Measurements from ENCODE around the gene SENP5.

Gene SENP5

GRCh38 chr3:196962930-196963630 is 95.4 kb downstream of the SENP5 start:
- intact Hi-C loops (cut with micrococcal nuclease) = no loop called here
- Mint-ChIP-seq H3K9me3 (peaks cover 14% of the 10 kb centered on the region), H3K27ac (no peak overlapping the region), H3K4me1 (ENCODE audit: low read depth) (peaks cover 27% of the 10 kb centered on the region), H3K36me3 (ENCODE audit: low read depth) (peaks cover 30% of the 10 kb centered on the region), H3K27me3 (peaks cover 4% of the 10 kb centered on the region), H3K4me3 (no peak overlapping the region)

DNA sequence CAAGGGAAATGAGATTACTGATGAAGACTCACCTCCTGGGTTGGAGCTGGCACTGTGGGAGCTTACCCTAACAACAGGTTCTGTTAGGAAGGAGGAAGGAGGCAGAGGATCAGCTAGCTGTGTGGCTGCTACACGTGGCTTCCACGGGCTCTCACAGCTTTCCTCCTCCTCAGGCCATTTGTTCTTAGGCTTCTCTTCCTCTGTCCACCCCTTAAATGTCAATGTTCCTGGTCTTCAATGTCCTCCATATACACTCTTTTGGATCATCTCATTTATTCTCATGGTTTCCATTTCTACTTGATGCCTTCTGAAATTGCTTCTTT is 95.9 kb downstream of the SENP5 start:
- peaks cover 14% of the 10 kb centered on the region for H3K9me3 Mint-ChIP-seq
- H3K36me3 Mint-ChIP-seq (ENCODE audit: low read depth) = peaks cover 30% of the 10 kb centered on the region
- H3K4me1 Mint-ChIP-seq (ENCODE audit: low read depth) = peaks cover 30% of the 10 kb centered on the region
- no peak overlapping the region for H3K4me3 Mint-ChIP-seq
- no peak overlapping the region for H3K27ac Mint-ChIP-seq
- intact Hi-C loops (cut with micrococcal nuclease) = no loop called here
- H3K27me3 Mint-ChIP-seq = peaks cover 4% of the 10 kb centered on the region

GRCh38 chr3:196965112-196965803 is 97.5 kb downstream of the SENP5 start:
- Mint-ChIP-seq H3K27ac (no peak overlapping the region), H3K36me3 (ENCODE audit: low read depth) (peaks cover 36% of the 10 kb centered on the region), H3K4me3 (no peak overlapping the region), H3K4me1 (ENCODE audit: low read depth) (peaks cover 34% of the 10 kb centered on the region), H3K9me3 (peaks cover 14% of the 10 kb centered on the region), H3K27me3 (peaks cover 7% of the 10 kb centered on the region)
- intact Hi-C loops (cut with micrococcal nuclease) = no loop called here

DNA sequence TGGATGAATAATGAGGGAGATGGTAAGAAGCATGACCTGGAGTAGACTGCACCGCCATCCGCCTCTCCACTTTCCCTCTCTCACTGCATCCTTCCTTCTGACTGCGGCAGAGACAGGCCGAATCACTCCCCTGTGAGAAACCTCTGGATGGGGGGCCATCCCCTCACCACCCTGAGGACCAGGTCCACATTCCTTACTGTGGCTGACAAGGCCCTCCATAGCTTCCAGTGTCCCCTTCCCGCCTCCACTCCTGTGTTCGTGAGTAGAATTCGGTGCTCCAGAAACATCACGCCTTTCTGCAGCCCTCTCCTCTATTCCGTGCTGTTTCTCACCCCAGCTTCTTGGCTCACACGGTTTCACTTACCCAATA is 98.1 kb downstream of the SENP5 start:
- Mint-ChIP-seq H3K27me3 (peaks cover 12% of the 10 kb centered on the region), H3K9me3 (peaks cover 14% of the 10 kb centered on the region), H3K27ac (no peak overlapping the region), H3K36me3 (ENCODE audit: low read depth) (peaks cover 36% of the 10 kb centered on the region), H3K4me3 (no peak overlapping the region), H3K4me1 (ENCODE audit: low read depth) (peaks cover 38% of the 10 kb centered on the region)
- intact Hi-C loops (cut with micrococcal nuclease) = no loop called here

GRCh38 chr3:196966526-196967401 is 99.0 kb downstream of the SENP5 start:
- intact Hi-C loops (cut with micrococcal nuclease) = no loop called here

DNA sequence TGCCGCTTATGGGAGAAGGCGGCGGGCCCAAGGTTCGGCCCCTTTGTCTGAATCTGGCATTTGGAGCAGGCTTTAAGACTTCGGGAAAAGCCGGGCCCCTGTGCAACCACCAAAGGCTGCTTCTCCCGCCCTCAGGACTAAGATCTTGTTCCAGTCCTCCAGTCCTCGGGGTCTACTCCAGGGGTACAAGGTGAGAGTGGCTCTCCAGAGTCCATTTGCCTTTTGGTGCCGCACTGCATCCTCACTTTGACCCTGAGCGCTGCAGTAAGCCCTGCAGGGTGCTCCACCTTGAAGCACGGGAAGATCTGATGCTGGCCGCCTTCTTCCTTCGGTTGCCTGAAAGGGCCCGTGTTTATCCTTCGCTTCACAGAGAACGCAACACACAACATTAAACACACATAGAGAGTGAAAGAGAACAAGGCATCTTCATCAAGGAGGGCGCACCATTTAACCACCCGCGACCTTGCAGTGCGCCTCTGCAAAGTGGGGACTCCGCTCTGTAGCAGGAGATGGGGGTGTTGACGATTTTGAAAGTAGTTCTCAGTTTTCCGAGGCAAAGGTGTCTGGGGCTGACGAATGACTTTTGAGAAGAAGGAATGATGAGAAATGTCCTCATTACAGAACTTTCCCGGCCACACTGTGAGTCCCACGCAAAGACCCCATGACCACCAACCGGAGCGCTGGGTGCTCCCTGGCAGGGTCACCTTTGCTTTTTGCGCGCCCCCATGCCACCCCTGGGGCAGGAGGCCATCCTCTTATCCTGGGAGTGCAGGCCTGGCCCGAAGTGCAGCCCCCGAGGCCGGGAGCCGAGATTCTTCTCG is 99.9 kb downstream of the SENP5 start:
- Mint-ChIP-seq H3K27ac (no peak overlapping the region), H3K9me3 (peaks cover 14% of the 10 kb centered on the region)
- intact Hi-C loops (cut with micrococcal nuclease) = loop anchor here (2.0 kb wide), 1 partner anchor 25 kb away; the partner anchor contains the start of gene NCBP2

More at GRCh38 chr3:196966526-196967401, 99.0 kb downstream of the SENP5 start:
- peaks cover 36% of the 10 kb centered on the region for H3K36me3 Mint-ChIP-seq (ENCODE audit: low read depth)
- H3K4me1 Mint-ChIP-seq (ENCODE audit: low read depth) = peaks cover 38% of the 10 kb centered on the region
- no peak overlapping the region for H3K27ac Mint-ChIP-seq
- H3K4me3 Mint-ChIP-seq = no peak overlapping the region
- peaks cover 15% of the 10 kb centered on the region for H3K27me3 Mint-ChIP-seq
- H3K9me3 Mint-ChIP-seq = peaks cover 14% of the 10 kb centered on the region

DNA sequence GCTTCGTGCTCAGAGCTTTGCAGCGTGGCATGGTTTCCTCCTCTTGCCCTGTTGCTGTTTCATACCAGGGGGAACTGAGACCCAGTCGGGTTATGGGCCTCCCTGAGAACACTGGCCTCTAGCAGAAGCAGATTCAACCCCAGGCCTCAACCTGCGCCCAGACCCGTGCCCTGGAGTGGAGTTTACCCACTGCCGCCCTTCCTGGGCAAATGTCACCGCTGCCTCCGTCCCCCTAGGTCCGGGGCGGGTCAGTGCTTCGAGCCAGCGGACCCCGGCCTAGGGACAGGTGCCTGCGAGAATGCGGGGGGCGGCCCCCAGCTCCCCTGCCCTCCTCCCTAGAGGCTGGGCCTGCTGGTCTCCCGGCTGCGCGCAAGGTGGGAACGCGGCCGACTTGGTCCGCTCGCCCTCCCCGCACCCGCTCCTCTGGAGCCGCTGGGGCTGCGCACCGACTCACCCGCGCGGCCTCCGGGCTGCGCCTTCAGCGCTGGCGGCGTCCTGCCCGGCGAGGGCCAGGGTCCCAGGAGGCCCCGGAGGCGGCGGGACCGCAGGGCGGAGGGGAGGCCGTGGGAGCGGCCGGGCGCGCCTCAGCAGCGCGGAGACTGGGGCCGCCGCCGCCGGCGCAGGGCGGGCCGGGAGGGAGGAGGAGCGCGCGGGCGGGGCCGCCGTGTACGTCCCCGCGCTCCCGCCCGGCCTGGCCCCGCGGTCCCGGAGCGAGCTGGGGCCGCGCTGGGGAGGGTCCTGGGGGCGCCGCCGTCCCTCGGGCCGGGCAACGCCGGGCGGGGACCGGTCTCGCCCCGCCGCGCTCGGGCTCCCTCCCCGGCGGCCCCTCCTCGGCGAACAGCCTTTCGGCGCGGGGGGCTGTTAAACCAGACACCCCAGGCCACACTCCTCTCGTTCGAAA is 100.8 kb downstream of the SENP5 start, which contains the start of gene PIGZ:
Gene PIGZ (minus strand): TSS at position 601 of the 901 bp plus-strand sequence. CDS start 16,802 bp downstream, outside the sequence.
- peak within 1 kb of the TSS; percentile 83 for H3K4me3 Mint-ChIP-seq
- H3K4me1 Mint-ChIP-seq (ENCODE audit: low read depth) = peaks cover 38% of the 10 kb centered on the region
- peaks cover 15% of the 10 kb centered on the region for H3K27me3 Mint-ChIP-seq
- H3K9me3 Mint-ChIP-seq = peaks cover 14% of the 10 kb centered on the region
- peaks cover 36% of the 10 kb centered on the region for H3K36me3 Mint-ChIP-seq (ENCODE audit: low read depth)
- intact Hi-C loops (cut with micrococcal nuclease) = loop anchor here (2.0 kb wide), 1 partner anchor 26 kb away; the partner anchor contains the start of gene NCBP2
- peak within 1 kb of the TSS; percentile 83 for H3K27ac Mint-ChIP-seq

More for the DNA sequence above, 99.9 kb downstream of the SENP5 start:
- Mint-ChIP-seq H3K27me3 (peaks cover 15% of the 10 kb centered on the region), H3K36me3 (ENCODE audit: low read depth) (peaks cover 36% of the 10 kb centered on the region), H3K4me3 (peak overlapping the region; percentile 75), H3K4me1 (ENCODE audit: low read depth) (peaks cover 38% of the 10 kb centered on the region)

- peak overlapping the region; percentile 83 for H3K27ac Mint-ChIP-seq
- peaks cover 36% of the 10 kb centered on the region for H3K36me3 Mint-ChIP-seq (ENCODE audit: low read depth)
- intact Hi-C loops (cut with micrococcal nuclease) = loop anchor here (2.0 kb wide), 1 partner anchor 26 kb away; the partner anchor contains the start of gene NCBP2
- peaks cover 15% of the 10 kb centered on the region for H3K27me3 Mint-ChIP-seq
- H3K4me1 Mint-ChIP-seq (ENCODE audit: low read depth) = peaks cover 38% of the 10 kb centered on the region
- peaks cover 14% of the 10 kb centered on the region for H3K9me3 Mint-ChIP-seq
- peak overlapping the region; percentile 83 for H3K4me3 Mint-ChIP-seq
Observed at GRCh38 chr3:196969134-196969659, 101.5 kb downstream of the SENP5 start.

DNA sequence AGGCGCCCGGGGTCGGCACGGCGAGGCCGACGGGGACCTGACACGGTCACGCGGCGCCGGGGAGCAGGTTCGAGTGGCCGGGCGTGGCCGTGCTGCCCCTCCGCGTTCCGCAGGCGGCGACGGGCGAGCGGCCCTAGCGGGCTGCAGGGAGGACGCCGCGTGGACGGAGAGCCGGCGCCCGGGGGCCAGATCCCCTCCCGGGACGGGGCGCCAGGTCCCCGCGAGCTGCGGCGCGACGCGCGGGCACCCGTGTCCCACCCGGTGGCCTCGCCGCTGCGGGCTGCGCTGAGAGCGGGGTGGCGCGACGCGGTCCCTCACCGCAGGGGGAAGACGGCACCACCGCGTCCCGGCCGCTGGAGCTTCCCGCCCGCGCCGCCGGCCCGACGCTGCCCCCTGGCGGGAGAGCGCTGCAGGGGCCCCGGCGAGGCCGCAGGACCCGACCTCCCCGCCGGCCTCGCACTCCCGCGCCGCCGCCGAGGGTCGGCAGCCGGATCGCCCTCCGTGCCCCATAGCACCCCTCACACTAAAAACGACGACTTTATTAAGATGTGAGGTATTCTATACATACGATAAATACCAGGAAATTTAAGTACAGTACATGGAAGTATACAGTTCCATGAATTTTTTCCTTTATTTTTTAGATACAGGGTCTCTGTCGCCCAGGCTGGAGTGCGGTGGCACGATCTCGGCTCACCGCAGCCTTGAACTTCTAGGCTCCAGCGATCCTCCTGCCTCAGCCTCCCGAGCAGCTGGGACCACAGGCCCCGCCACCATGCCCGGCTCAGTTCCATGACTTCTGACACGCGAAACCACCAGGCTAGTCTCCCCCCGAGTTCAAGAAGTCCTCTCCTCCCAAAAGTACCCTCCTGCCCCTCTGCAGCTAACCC is 102.2 kb downstream of the SENP5 start:
- peak overlapping the region; percentile 46 for H3K4me3 Mint-ChIP-seq
- peaks cover 15% of the 10 kb centered on the region for H3K27me3 Mint-ChIP-seq
- H3K27ac Mint-ChIP-seq = peak overlapping the region; percentile 75
- intact Hi-C loops (cut with micrococcal nuclease) = loop anchor here (2.0 kb wide), 1 partner anchor 27 kb away; the partner anchor contains the start of gene NCBP2
- H3K9me3 Mint-ChIP-seq = peaks cover 14% of the 10 kb centered on the region
- H3K4me1 Mint-ChIP-seq (ENCODE audit: low read depth) = peaks cover 34% of the 10 kb centered on the region
- H3K36me3 Mint-ChIP-seq (ENCODE audit: low read depth) = peaks cover 34% of the 10 kb centered on the region

DNA sequence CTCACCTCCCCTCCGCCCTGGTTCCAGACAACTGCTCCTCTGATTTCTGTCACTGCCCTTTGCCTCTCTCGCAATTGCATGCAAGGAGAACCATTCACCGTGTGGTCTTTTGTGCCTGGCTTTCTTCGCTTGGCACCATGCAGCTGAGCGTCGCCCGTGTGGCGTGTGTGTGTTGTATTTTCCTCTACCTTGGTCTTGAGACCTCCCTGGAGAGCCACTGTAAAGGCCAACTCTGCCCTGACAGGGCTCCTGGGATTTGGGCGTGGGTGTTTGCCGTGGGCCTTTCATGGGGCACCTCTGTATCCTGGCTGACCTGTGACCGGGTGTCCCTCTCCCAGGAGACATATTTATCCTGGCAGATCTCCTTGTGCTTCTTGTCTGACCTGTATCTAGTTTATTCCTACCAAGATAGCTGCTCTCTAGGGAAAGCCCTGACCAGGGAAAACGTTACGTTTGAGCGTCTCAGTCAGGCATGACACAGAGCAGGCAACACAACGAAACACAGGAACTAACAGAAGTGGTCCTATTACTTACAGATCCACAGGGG is 102.9 kb downstream of the SENP5 start:
- Mint-ChIP-seq H3K4me1 (ENCODE audit: low read depth) (peaks cover 27% of the 10 kb centered on the region), H3K27ac (peak overlapping the region; percentile 75), H3K27me3 (peaks cover 15% of the 10 kb centered on the region), H3K36me3 (ENCODE audit: low read depth) (peaks cover 27% of the 10 kb centered on the region), H3K9me3 (peaks cover 8% of the 10 kb centered on the region), H3K4me3 (peak overlapping the region; percentile 46)
- intact Hi-C loops (cut with micrococcal nuclease) = no loop called here

DNA sequence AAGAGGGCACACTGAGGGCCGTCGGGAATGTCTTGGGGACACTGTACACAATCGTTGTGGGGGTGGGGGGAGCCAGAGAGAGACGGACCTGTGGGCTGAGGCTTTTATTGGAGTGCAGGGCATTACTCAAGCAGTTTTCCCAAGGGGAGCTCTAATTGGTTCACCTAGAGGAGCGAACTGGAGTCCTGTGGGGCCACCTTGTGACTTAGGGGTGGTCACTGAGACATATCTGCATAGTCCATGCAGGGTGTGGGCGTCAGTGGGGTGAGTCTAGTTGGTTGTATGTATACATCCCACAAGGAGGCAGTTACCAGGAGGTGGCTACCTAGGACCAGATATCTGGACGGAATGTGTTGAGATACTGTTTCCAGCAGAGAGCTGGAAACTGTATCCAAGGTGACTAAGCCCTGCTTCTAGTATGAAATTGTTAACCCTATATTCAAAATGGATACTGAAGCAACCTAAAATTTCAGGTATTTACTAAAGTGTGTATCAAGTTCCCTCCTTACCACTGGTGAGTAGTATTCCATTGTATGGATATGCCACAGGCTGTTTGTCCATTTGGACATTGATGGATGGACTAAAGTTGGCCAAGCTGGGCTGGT is 103.5 kb downstream of the SENP5 start:
- Mint-ChIP-seq H3K9me3 (peaks cover 2% of the 10 kb centered on the region), H3K4me3 (no peak overlapping the region), H3K27ac (no peak overlapping the region), H3K27me3 (peaks cover 15% of the 10 kb centered on the region), H3K36me3 (ENCODE audit: low read depth) (peaks cover 21% of the 10 kb centered on the region), H3K4me1 (ENCODE audit: low read depth) (peaks cover 26% of the 10 kb centered on the region)
- intact Hi-C loops (cut with micrococcal nuclease) = no loop called here
